Hepatocyte (in vitro differentiated cells): Measurements from ENCODE around the gene SLC6A3.

Source experiments
- CTCF ChIP-seq: fragments of 200-600 bp; sonication (generic); IDR thresholded peaks from 2 replicates; pipeline ENCODE4 v1.5.1; 2016; ENCODE audit warnings: antibody characterized with exemption, mild to moderate bottlenecking; ENCODE audit not compliant: poor library complexity
- EZH2 ChIP-seq: fragments of 200-600 bp; sonication (generic); IDR thresholded peaks from 2 replicates; pipeline ENCODE4 v1.6.1; 2016; ENCODE audit warnings: antibody characterized with exemption, mild to moderate bottlenecking, borderline replicate concordance
- EZH2phosphoT487 ChIP-seq: fragments of 200-600 bp; sonication (generic); IDR thresholded peaks from one replicate; pipeline ENCODE4 v1.6.1; 2018; ENCODE audit warnings: antibody characterized with exemption, mild to moderate bottlenecking, low read depth, moderate library complexity; ENCODE audit not compliant: unreplicated experiment, severe bottlenecking

GRCh38 chr5:1446602-1447343 lies 1.5 kb upstream of the SLC6A3 start:
- TF ChIP-seq CTCF: no peak
- no peak for TF ChIP-seq EZH2
- TF ChIP-seq EZH2phosphoT487: no peak
